ENCODE data around the gene CORO7. TPM values are rescaled to one million over a fixed set of nuclear protein-coding genes. Genes with fewer than 3 reads are reported as not detected.

CORO7 gene
- total RNA-seq, 2 donors from 2014 or later, result 15.6 to 19.5 TPM

DNA sequence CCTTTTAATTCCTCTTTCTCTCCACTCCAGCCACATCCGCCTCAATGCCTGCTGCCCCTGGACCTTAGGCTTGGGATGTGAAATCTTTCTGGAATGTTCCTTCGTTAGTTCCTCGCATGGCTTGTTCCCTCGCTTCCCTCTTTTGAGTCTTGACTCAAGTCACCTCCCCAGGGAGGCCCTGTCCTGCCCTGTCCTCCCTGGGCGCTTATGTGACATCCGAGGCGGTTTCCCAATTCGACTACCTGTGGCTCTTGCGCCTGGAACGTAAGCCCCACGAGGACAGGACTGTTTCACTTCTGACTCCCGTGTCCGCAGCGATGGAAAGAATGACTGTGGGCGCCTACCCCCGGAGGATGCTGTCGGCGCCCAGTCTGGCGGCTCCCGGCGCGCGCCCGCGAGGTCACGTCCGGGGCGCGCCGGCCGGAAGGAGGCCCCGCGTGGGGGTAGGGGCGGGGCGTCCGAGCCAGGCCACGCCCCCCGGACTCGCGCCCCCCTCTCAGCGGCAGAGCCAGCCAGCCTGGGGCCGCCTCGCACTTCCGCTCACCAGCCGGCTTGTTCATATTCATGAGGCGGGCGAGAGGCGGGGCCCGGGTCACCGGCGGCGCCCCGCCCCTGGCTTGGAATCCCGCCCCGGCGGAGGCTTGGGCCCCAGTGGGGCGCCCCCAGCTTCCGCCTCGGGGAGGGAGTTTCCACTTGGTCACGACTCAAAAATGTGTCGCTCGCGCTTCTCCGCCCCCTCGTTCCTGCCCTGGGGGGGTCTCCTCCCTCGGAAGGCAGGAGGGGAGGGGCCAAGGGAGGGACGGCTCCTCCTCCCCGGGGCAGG, 109.0 kb downstream of the CORO7 start:
- peak; percentile 97 to 98 for ATAC-seq
- intact Hi-C loops (cut with DNase I), result no loop called here

DNA sequence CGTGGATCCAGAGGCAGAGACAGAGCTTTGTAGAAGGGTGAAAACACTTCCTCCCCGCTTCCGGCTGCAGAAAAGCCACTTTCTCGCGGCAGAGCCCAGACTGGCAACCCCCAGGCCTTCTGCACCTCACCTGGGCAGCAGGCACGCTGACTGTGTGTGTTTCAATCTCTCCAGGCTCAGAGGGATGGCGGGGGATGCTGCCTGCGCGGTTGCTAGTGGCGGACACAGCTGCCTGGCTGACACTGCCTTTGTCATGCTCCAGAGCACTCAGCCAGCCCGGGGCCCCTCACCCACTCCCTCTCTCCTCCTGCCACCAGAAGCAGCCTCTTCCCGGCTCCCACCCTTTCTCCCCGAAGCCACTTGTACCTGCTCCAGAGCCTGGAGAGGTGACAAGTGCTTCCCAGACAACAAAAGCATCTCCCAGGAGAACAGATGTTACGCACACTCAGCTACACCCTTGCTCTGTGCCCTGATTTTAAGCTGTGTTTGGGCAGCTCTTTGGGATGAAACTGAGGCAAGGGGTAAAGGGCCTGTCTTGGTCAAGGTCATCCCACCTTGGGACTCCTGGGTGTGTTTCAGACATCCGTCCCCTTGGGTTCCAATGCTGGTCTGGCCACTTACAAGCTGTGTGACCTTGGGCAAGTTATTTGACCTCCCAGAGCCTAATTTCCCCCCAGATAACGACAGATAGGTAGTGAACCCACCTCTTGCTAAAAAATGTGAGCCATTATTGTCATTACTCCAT, 109.8 kb downstream of the CORO7 start:
- ATAC-seq, result no peak
- intact Hi-C loops (cut with DNase I), result no loop called here

More for the DNA sequence above, 109.0 kb downstream of the CORO7 start:
- DNase-seq, result peak; percentile 96

More for the DNA sequence above, 109.8 kb downstream of the CORO7 start:
- DNase-seq, result no peak

Other genes starting within 250 kb of the CORO7 start
- 100 to 1,000 TPM; 302 to 359 TPM for gene SRL, start 174.5 kb downstream of the CORO7 start, total RNA-seq
- 1 to 10 TPM; 3.7 to 4.2 TPM for gene TFAP4, start 143.6 kb downstream of the CORO7 start, total RNA-seq
- 10 to 100 TPM; 23.9 to 29.2 TPM for gene GLIS2, start 100.5 kb downstream of the CORO7 start, total RNA-seq
- gene PAM16, start 65.3 kb downstream of the CORO7 start, total RNA-seq, result 10 to 100 TPM; 51.0 to 64.3 TPM
- gene VASN, start 44.7 kb downstream of the CORO7 start, total RNA-seq, result 10 to 100 TPM; 10.6 to 20.0 TPM
- 10 to 100 TPM; 44.6 to 48.3 TPM for gene DNAJA3, start 9.3 kb upstream of the CORO7 start, total RNA-seq
- 10 to 100 TPM; 16.8 to 17.2 TPM for gene NMRAL1, start 58.0 kb upstream of the CORO7 start, total RNA-seq
- gene HMOX2, start 59.8 kb upstream of the CORO7 start, total RNA-seq, result 10 to 100 TPM; 65.3 to 92.0 TPM
- 10 to 100 TPM; 34.1 to 42.9 TPM for gene CDIP1, start 122.2 kb upstream of the CORO7 start, total RNA-seq
- gene C16orf96, start 139.7 kb upstream of the CORO7 start, total RNA-seq, result under 1 TPM in 1 of 2 donors, not detected in 1; 0.10 TPM
- 10 to 100 TPM; 19.6 to 20.0 TPM for gene UBALD1, start 198.3 kb upstream of the CORO7 start, total RNA-seq
- 10 to 100 TPM; 33.1 to 44.6 TPM for gene MGRN1, start 208.2 kb upstream of the CORO7 start, total RNA-seq